Right atrium auricular region (tissue), 2 donors: ENCODE data around the gene KDM4B. TPM values are rescaled to one million over a fixed set of nuclear protein-coding genes. Genes with fewer than 3 reads are reported as not detected.

ENCODE experiments used
- DNase-seq: peaks from one replicate; pipeline ENCODE4 v3.0.0-alpha.2; 2019; ENCODE audit warnings: low spot score
- H3K27ac ChIP-seq, 2 donors: fragments of 200-600 bp; sonication (generic); 1 replicate in 1 of 2; 2 replicates in 1 of 2; pipeline ENCODE4 v1.5.1; 2016 to 2019
- H3K27me3 ChIP-seq, 2 donors: fragments of 200-600 bp; sonication (generic); one replicate each; pipeline versions ENCODE4 v1.5.1 to v1.6.0; 2017 to 2019
- H3K36me3 ChIP-seq: fragments of 200-600 bp; sonication (generic); one replicate; pipeline ENCODE4 v1.5.1; 2016
- H3K4me1 ChIP-seq, 2 donors: fragments of 200-600 bp; sonication (generic); one replicate each; pipeline versions ENCODE4 v1.5.1 to v1.6.0; 2017 to 2019
- H3K4me3 ChIP-seq, 2 donors: fragments of 200-600 bp; sonication (generic); 1 replicate in 1 of 2; 2 replicates in 1 of 2; pipeline ENCODE4 v1.5.1; 2017 to 2019; ENCODE audit warnings: mild to moderate bottlenecking in 1 of 2, moderate library complexity in 1 of 2
- H3K9me3 ChIP-seq, 2 donors: fragments of 200-600 bp; sonication (generic); one replicate each; pipeline ENCODE4 v1.5.1; 2019
- CTCF ChIP-seq, 2 donors: fragments of 200-600 bp; sonication (generic); IDR thresholded peaks; one replicate each; pipeline ENCODE4 v1.5.1; 2019; ENCODE audit warnings: antibody characterized with exemption in 2 of 2
- total RNA-seq, 2 donors: library from RNA; depleted of rRNA; stranded (reverse); fragments of >200 nt; gene quantifications; one replicate each; pipeline ENCODE4 v1.1.0, GENCODE V29; 2016

KDM4B gene
- total RNA-seq, 2 donors from 2014 or later, result 17.6 to 26.0 TPM

GRCh38 chr19:5093948-5094718 is 125.2 kb downstream of the KDM4B start:
- H3K4me3 ChIP-seq, result no peak overlapping the region
- no peak for DNase-seq
- peaks cover 0 to 43% of the 10 kb centered on the region in 2 donors for H3K4me1 ChIP-seq
- H3K9me3 ChIP-seq, result peaks cover 0 to 5% of the 10 kb centered on the region in 2 donors
- no peak for TF ChIP-seq CTCF (IDR thresholded peaks at IDR 0.05)
- no peaks in the 10 kb centered on the region for H3K27me3 ChIP-seq
- peak overlapping the region; percentile 78 to 82 for H3K27ac ChIP-seq
- peaks cover 5% of the 10 kb centered on the region for H3K36me3 ChIP-seq

- DNase-seq, result no peak
- Histone ChIP-seq H3K4me3 (no peak overlapping the region), H3K4me1 (peaks cover 0 to 41% of the 10 kb centered on the region in 2 donors), H3K9me3 (peaks cover 3 to 13% of the 10 kb centered on the region in 2 donors), H3K27ac (no peak overlapping the region), H3K27me3 (no peaks in the 10 kb centered on the region), H3K36me3 (peaks cover 8% of the 10 kb centered on the region)
- no peak for TF ChIP-seq CTCF (IDR thresholded peaks at IDR 0.05)
Observed at GRCh38 chr19:5094768-5095567, 126.1 kb downstream of the KDM4B start.

GRCh38 chr19:5095568-5095850 is 126.6 kb downstream of the KDM4B start:
- Histone ChIP-seq H3K27me3 (no peaks in the 10 kb centered on the region), H3K36me3 (peaks cover 9% of the 10 kb centered on the region), H3K27ac (no peak overlapping the region), H3K4me3 (no peak overlapping the region), H3K9me3 (peaks cover 7 to 19% of the 10 kb centered on the region in 2 donors), H3K4me1 (peaks cover 0 to 37% of the 10 kb centered on the region in 2 donors)
- no peak for DNase-seq
- no peak for TF ChIP-seq CTCF (IDR thresholded peaks at IDR 0.05)

- H3K27ac ChIP-seq, result no peak overlapping the region
- DNase-seq, result no peak
- TF ChIP-seq CTCF (IDR thresholded peaks at IDR 0.05), result no peak
- H3K4me3 ChIP-seq, result no peak overlapping the region
- no peaks in the 10 kb centered on the region for H3K27me3 ChIP-seq
- H3K4me1 ChIP-seq, result peaks cover 0 to 28% of the 10 kb centered on the region in 2 donors
- H3K36me3 ChIP-seq, result peaks cover 9% of the 10 kb centered on the region
- H3K9me3 ChIP-seq, result peaks cover 7 to 19% of the 10 kb centered on the region in 2 donors
Observed at GRCh38 chr19:5096536-5096935, 127.6 kb downstream of the KDM4B start.

GRCh38 chr19:5097331-5097930 is 128.5 kb downstream of the KDM4B start:
- no peak for DNase-seq
- H3K27ac ChIP-seq, result no peak overlapping the region
- H3K36me3 ChIP-seq, result peaks cover 9% of the 10 kb centered on the region
- peaks cover 7 to 19% of the 10 kb centered on the region in 2 donors for H3K9me3 ChIP-seq
- no peak overlapping the region for H3K4me3 ChIP-seq
- TF ChIP-seq CTCF (IDR thresholded peaks at IDR 0.05), result no peak
- H3K4me1 ChIP-seq, result peaks cover 0 to 28% of the 10 kb centered on the region in 2 donors
- H3K27me3 ChIP-seq, result no peaks in the 10 kb centered on the region
